ENCODE results near the gene KLHL17. TPM values are rescaled to one million over a fixed set of nuclear protein-coding genes. Genes with fewer than 3 reads are reported as not detected.

Gene KLHL17
- total and polyA plus RNA-seq, 10 of the 15 experiments (the other 5 are each of a cell fraction or from before 2014, with no cell fraction given) = 0.03 to 30.6 (median 5.3) TPM

DNA sequence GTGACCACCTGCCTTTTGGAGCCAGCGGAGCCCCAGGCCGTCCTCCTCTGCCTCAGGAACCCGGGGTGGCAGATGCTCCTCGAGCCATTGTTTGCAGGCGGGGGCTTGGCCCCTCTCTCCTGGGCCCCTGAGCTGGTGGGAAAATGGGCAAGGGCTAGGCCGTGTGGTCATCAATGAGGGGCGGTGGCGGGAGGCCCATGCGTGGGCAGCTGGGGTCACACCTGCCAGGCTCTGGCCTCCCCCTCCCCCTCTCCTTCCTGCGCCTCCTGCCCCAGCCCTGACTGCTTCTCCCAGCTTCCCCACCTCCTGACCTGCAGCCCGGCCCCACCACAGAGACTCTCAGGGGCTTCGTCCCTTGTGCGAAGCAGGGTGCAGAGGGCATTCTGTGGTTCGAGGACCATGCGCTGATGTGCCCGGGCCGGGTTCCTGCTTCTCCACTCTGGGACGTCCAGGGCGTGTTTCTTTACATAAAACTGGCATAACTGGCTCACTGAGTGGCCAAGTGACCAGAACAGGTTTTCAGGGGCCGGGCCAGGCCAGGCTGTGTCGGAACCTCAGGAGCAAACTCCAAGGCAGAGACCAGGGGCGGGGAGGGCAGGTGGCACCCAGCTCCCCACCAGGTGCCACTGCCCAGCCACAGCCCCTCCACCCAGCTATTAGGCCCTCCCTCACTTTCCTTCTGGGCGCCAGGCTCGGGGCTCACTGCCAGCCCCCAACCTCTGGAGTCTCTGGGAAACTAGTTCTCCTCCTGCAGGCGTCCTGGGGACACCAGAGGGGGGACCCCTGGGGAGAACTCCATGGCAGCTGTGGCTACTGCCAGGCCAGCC, 27.4 kb upstream of the KLHL17 start (continued):
- no peak for TF ChIP-seq YBX1 (IDR thresholded peaks at IDR 0.05)
- TF ChIP-seq, protein P1, sequence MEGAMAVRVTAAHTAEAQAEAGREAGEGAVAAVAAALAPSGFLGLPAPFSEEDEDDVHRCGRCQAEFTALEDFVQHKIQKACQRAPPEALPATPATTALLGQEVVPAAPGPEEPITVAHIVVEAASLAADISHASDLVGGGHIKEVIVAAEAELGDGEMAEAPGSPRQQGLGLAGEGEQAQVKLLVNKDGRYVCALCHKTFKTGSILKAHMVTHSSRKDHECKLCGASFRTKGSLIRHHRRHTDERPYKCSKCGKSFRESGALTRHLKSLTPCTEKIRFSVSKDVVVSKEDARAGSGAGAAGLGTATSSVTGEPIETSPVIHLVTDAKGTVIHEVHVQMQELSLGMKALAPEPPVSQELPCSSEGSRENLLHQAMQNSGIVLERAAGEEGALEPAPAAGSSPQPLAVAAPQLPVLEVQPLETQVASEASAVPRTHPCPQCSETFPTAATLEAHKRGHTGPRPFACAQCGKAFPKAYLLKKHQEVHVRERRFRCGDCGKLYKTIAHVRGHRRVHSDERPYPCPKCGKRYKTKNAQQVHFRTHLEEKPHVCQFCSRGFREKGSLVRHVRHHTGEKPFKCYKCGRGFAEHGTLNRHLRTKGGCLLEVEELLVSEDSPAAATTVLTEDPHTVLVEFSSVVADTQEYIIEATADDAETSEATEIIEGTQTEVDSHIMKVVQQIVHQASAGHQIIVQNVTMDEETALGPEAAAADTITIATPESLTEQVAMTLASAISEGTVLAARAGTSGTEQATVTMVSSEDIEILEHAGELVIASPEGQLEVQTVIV (IDR thresholded peaks at IDR 0.05; ENCODE audit: borderline replicate concordance, partially characterized antibody) = no peak
- TF ChIP-seq EED (IDR thresholded peaks at IDR 0.05; ENCODE audit: low read depth) = no peak
- TF ChIP-seq, protein P2, sequence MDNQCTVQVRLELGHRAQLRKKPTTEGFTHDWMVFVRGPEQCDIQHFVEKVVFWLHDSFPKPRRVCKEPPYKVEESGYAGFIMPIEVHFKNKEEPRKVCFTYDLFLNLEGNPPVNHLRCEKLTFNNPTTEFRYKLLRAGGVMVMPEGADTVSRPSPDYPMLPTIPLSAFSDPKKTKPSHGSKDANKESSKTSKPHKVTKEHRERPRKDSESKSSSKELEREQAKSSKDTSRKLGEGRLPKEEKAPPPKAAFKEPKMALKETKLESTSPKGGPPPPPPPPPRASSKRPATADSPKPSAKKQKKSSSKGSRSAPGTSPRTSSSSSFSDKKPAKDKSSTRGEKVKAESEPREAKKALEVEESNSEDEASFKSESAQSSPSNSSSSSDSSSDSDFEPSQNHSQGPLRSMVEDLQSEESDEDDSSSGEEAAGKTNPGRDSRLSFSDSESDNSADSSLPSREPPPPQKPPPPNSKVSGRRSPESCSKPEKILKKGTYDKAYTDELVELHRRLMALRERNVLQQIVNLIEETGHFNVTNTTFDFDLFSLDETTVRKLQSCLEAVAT (IDR thresholded peaks at IDR 0.05) = no peak
- TF ChIP-seq TARDBP (IDR thresholded peaks at IDR 0.05; ENCODE audit: borderline replicate concordance) = no peak
- TF ChIP-seq POLR2A (IDR thresholded peaks at IDR 0.05; ENCODE audit: low read depth, low read length) = no peak
- no peak for TF ChIP-seq RUNX3 (IDR thresholded peaks at IDR 0.05; ENCODE audit: low read length)

DNA sequence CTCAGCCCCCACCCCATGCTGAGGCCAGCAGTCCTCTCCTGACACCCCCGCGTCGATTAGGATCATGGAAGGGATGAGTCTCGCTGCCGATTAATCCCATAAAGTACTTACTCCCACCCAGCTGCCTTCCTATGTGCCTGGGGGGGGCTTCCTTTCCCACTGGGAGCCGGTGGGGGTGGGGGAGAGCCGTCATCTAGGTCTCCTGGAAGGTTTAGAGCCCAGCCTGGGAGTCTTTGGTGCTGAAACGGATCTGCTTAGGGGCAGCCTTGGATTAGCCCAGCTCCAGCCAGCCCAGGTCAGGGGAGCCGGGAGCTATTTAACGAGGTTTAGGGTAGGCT, 26.8 kb upstream of the KLHL17 start:
- no peak overlapping the region for H3K9ac ChIP-seq (ENCODE audit: control insufficient read depth, insufficient read depth, low read length)
- RAD21 ChIA-PET (ENCODE audit: unreplicated experiment) = no interaction called here
- no peak overlapping the region for H3K4me2 ChIP-seq (ENCODE audit: control insufficient read depth, insufficient read depth)
- no peak overlapping the region for H3K27ac ChIP-seq (ENCODE audit: control insufficient read depth, insufficient read depth)
- peaks cover 0 to 3% of the 10 kb centered on the region in 2 experiments; a peak in 3 of 4 replicates for H3K27me3 ChIP-seq (replicated peaks in 1 of 2; ENCODE audit: control insufficient read depth in 2 of 2, insufficient read depth in 2 of 2, low read length in 1 of 2)
- intact Hi-C loops (cut with micrococcal nuclease; ENCODE audit: unreplicated experiment) = no loop called here
- ATAC-seq = no peak
- no peaks in the 10 kb centered on the region for H3K9me3 ChIP-seq (replicated peaks; ENCODE audit: control insufficient read depth, insufficient read depth, low read length)
- H2AFZ ChIP-seq (ENCODE audit: control insufficient read depth, low read depth, low read length) = no peak overlapping the region
- CTCF ChIA-PET = no interaction called here
- 39% methylated on average over 10 of the region's 10 CpGs for WGBS (ENCODE audit: insufficient coverage, insufficient replicate concordance, low lambda C conversion rate, missing lambda C conversion rate)
- DNase-seq (ENCODE audit: low read depth, low spot score) = no peak
- SMC1A ChIA-PET (ENCODE audit: uncharacterized antibody, unreplicated experiment) = no interaction called here
- in situ Hi-C loops (cut with MboI) = loop anchor here (10.0 kb wide), 1 partner anchor 59 kb away; no protein-coding TSS in a partner anchor
- BruUV-seq (replicated peaks) = no TSS peak
- no peaks in the 10 kb centered on the region for H3K79me2 ChIP-seq (ENCODE audit: control insufficient read depth, insufficient read depth, low read length)
- H4K20me1 ChIP-seq (ENCODE audit: control insufficient read depth, insufficient read depth) = no peaks in the 10 kb centered on the region
- FAIRE-seq = no peak
- POLR2A ChIA-PET = interaction anchor here (0.6 kb wide), 1 partner anchor 55 kb away, joined by 5 read pairs; no protein-coding TSS in a partner anchor
- H3K4me3 ChIP-seq = no peak overlapping the region
- no peaks in the 10 kb centered on the region for H3K36me3 ChIP-seq (ENCODE audit: control insufficient read depth in 2 of 2, insufficient read depth in 2 of 2, low read length in 1 of 2)
- no peaks in the 10 kb centered on the region for H3K4me1 ChIP-seq (ENCODE audit: control insufficient read depth, insufficient read depth, low read length)
- TF ChIP-seq, protein P3, sequence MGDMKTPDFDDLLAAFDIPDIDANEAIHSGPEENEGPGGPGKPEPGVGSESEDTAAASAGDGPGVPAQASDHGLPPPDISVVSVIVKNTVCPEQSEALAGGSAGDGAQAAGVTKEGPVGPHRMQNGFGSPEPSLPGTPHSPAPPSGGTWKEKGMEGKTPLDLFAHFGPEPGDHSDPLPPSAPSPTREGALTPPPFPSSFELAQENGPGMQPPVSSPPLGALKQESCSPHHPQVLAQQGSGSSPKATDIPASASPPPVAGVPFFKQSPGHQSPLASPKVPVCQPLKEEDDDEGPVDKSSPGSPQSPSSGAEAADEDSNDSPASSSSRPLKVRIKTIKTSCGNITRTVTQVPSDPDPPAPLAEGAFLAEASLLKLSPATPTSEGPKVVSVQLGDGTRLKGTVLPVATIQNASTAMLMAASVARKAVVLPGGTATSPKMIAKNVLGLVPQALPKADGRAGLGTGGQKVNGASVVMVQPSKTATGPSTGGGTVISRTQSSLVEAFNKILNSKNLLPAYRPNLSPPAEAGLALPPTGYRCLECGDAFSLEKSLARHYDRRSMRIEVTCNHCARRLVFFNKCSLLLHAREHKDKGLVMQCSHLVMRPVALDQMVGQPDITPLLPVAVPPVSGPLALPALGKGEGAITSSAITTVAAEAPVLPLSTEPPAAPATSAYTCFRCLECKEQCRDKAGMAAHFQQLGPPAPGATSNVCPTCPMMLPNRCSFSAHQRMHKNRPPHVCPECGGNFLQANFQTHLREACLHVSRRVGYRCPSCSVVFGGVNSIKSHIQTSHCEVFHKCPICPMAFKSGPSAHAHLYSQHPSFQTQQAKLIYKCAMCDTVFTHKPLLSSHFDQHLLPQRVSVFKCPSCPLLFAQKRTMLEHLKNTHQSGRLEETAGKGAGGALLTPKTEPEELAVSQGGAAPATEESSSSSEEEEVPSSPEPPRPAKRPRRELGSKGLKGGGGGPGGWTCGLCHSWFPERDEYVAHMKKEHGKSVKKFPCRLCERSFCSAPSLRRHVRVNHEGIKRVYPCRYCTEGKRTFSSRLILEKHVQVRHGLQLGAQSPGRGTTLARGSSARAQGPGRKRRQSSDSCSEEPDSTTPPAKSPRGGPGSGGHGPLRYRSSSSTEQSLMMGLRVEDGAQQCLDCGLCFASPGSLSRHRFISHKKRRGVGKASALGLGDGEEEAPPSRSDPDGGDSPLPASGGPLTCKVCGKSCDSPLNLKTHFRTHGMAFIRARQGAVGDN (IDR thresholded peaks at IDR 0.05) = no peak
- TF ChIP-seq MEF2A (IDR thresholded peaks at IDR 0.05; ENCODE audit: insufficient read depth, low read depth, low read length) = no peak
- TF ChIP-seq, protein P4, sequence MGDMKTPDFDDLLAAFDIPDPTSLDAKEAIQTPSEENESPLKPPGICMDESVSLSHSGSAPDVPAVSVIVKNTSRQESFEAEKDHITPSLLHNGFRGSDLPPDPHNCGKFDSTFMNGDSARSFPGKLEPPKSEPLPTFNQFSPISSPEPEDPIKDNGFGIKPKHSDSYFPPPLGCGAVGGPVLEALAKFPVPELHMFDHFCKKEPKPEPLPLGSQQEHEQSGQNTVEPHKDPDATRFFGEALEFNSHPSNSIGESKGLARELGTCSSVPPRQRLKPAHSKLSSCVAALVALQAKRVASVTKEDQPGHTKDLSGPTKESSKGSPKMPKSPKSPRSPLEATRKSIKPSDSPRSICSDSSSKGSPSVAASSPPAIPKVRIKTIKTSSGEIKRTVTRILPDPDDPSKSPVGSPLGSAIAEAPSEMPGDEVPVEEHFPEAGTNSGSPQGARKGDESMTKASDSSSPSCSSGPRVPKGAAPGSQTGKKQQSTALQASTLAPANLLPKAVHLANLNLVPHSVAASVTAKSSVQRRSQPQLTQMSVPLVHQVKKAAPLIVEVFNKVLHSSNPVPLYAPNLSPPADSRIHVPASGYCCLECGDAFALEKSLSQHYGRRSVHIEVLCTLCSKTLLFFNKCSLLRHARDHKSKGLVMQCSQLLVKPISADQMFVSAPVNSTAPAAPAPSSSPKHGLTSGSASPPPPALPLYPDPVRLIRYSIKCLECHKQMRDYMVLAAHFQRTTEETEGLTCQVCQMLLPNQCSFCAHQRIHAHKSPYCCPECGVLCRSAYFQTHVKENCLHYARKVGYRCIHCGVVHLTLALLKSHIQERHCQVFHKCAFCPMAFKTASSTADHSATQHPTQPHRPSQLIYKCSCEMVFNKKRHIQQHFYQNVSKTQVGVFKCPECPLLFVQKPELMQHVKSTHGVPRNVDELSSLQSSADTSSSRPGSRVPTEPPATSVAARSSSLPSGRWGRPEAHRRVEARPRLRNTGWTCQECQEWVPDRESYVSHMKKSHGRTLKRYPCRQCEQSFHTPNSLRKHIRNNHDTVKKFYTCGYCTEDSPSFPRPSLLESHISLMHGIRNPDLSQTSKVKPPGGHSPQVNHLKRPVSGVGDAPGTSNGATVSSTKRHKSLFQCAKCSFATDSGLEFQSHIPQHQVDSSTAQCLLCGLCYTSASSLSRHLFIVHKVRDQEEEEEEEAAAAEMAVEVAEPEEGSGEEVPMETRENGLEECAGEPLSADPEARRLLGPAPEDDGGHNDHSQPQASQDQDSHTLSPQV (IDR thresholded peaks at IDR 0.05) = no peak
